ENCODE data around the gene UTS2.

DNA sequence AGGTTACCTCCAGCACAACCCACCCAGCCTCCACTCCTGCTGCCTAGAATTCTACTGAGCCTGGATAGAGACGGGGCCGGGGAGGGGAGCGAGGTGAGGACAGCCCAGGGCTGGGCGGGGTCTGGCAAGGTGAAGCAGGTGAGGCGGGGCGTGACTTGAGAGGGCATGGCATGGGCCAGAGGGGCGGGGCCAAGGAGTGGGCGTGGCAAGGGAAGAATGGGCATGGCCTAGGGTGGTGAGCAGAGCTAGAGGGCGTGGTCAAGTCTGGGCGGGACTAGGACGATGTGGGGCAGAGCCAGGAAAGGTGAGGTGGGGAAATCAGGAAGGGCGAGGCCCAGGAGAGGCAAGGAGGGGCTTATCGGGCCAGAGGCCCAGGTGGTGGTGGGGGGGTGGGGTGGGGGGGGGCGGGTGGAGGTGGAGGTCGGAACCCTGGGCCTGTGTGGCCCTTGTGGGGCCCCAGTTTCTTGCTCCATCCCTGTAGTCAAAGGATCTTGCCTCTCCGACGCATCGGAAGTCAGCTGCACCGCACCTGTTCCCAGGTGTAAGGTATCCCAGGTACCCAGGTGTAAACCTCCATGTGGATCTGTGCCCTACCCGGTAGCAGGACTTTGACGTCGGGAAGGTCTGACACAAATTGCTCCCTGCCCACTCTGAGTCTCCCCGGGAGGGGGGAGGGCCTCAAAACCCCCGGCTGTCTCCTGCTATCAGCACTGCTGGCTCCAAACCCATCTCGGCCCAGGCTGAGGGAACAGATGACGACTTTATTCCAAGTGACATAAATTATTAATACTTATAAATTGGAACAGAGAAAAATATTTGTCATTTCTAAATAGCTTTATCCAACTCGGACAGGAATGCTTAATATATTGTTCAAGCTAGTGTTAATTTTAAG, 32.9 kb upstream of the UTS2 start:
- TF ChIP-seq, protein P1, sequence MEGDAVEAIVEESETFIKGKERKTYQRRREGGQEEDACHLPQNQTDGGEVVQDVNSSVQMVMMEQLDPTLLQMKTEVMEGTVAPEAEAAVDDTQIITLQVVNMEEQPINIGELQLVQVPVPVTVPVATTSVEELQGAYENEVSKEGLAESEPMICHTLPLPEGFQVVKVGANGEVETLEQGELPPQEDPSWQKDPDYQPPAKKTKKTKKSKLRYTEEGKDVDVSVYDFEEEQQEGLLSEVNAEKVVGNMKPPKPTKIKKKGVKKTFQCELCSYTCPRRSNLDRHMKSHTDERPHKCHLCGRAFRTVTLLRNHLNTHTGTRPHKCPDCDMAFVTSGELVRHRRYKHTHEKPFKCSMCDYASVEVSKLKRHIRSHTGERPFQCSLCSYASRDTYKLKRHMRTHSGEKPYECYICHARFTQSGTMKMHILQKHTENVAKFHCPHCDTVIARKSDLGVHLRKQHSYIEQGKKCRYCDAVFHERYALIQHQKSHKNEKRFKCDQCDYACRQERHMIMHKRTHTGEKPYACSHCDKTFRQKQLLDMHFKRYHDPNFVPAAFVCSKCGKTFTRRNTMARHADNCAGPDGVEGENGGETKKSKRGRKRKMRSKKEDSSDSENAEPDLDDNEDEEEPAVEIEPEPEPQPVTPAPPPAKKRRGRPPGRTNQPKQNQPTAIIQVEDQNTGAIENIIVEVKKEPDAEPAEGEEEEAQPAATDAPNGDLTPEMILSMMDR (IDR thresholded peaks at IDR 0.05; ENCODE audit: insufficient read depth, low read length, poor library complexity, severe bottlenecking), result no peak
- TF ChIP-seq EZH2phosphoT487 (conservative IDR thresholded peaks at IDR 0.05; ENCODE audit: low read length), result no peak
